ENCODE data around the gene PRRX2.
"Not testable (repeated sequence)": the region's sequence is repeated elsewhere in the genome, so short reads cannot be mapped to it uniquely, and the experiment has no call there.

The PRRX2 gene

DNA sequence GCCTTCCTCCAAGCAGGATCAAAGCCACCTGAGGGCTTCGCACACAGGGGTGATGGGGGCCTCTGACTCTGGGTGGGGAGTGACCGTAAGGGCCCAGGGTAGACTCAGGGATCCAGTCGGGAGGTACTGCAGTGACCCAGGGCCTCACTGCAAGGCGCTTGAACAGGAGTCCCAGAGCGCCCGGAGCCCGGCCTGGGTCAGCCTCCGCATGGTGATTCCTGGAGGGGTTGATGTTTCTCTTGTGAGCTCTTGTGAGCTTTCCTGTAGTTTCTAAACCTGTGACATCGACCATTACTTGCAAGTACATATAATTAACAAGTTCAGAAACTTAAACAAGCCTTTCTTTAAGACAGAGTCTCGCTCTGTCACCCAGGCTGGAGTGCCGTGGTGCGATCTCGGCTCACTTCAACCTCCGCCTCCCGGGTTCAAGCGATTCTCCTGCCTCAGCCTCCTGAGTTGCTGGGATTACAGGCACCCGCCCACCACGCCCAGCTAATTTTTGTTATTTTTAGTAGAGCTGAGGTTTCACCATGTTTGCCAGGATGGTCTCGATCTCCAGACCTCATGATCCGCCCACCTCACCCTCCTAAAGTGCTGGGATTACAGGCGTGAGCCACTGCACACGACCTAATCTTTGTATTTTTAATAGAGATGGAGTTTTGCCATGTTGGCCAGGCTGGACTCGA, 67.6 kb downstream of the PRRX2 start:
- DNase-seq (ENCODE audit: low read depth, low spot score): no peak

DNA sequence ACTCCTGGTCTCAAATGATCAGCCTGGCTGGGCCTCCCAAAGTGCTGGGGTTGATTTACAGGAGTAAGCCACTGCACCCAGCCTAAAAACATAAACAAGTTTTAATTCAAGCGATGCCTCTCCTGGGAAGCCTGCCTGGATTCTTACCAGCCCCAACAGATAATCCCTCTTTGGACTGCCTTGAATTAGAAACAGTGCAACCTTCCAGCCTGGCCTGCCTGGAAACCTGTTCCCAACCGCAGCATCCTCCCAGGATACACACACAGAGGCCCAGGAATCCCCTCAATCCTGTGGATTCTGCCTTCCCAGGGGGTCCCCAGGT, 68.1 kb downstream of the PRRX2 start:
- DNase-seq (ENCODE audit: low read depth, low spot score): no peak

DNA sequence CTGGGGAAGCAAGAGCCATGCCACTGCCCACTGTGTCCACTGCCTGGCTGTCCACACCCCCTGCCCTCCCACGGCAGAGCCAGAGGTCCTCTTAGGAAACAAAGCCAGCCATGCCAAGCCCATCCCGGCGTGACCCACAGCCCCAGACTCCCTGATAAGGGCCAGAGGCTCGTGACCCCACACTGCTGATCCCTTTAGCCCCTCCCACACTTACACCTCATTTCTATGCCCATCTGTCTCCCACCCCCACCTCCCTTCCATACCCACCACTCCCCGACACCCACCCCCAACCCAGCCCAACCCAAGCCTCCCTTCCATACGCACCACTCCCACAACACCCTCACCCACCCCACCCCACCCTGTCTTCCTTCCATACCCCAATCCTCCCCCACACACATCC, 70.1 kb downstream of the PRRX2 start:
- DNase-seq (ENCODE audit: low read depth, low spot score): no peak

DNA sequence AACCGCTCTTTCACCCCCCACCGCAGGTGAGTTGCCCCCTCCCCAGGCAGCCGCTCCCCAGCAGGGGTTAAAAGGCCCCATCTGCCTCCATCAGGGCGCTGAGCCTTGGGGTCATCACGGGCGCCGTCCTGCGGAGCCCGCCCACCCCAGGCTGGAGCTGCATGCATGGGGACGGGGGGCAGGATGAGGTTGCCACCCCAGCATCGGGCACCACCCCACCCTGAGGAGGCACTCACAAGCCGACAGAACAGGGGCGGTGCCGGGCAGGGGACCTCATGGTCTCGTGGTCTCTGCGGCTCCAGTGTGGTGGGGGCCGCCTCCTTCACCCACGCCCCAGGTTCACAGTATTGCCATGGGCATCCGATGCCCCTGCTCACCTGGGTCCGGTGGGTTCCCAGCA, 70.9 kb downstream of the PRRX2 start:
- no peak for DNase-seq (ENCODE audit: low read depth, low spot score)

DNA sequence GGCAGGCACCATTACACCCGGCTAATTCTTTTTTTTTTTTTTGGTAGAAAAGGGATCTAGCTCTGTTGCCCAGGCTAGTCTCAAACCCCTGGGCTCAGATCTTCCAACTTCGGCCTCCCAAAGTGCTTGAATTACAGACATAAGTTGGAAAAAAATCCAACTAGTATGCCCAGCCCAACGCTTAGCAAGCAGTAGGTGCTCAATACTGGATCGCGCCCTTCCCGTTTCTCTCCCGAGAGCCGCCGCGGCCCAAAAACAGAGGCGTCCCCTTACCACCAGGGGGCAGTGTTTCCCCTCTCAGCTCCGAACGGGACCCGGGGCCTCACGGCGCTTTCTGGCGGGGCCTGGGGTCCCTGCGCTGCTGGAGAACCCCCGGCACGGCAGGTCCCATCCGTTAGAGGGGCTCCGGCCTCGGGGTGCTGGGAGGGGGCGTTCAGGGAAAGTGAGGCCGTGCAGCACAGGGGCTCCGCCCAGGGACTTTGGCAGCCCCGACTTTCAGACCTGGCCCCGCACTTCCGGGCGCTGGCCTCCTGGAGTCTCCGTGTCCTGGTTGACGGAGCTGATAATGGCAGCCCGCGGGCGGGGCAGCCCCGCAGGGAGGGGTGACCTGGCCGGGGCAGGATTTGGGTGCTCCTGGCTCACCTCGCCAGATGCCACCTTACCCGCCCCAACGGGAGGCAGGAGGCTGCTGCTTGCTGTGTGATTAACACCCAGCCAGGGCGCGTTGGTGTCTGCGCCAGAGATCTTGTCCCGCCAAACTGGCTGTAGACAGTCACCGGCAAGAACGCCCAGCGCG, 72.2 kb downstream of the PRRX2 start:
- DNase-seq (ENCODE audit: low read depth, low spot score): no peak

DNA sequence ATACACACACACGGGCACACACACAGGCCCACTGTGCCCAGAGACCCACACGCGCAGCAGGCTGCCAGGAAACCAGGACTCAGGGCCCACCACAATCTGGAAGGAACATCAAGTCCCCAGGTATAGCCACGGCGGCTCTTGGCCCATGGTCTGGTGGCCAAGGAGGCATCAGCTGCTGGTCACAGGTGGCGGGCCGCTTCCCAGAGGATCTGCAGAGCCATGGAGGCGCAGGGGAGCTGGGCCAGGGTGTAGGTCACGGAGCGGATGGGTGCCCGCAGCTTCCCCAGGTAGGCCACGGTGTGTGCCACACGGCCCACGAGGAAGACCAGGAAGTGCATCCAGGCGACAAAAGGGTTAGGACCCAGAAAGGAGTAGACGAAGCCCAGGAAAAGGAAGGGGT, 74.0 kb downstream of the PRRX2 start:
- no peak for DNase-seq (ENCODE audit: low read depth, low spot score)

DNA sequence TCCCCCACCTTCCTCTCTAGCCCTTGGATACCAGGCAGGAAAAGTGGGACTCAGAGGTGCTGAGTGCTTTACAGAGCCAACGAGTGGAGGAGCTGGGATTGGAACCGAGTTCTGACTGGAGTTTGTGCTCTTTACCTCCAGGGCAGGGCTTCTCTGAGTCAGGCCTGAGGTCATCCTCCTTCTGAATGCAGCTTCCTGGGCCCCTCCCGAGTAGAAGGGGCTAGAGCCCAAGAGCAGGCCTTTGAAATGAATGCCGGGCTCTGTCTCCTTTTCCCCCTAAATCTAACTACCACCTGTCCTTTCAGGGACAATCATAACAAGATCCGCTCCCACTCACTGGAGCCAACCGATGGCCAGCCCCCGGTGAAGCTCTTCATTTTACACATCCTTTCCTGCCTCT, 74.7 kb downstream of the PRRX2 start:
- no peak for DNase-seq (ENCODE audit: low read depth, low spot score)

DNA sequence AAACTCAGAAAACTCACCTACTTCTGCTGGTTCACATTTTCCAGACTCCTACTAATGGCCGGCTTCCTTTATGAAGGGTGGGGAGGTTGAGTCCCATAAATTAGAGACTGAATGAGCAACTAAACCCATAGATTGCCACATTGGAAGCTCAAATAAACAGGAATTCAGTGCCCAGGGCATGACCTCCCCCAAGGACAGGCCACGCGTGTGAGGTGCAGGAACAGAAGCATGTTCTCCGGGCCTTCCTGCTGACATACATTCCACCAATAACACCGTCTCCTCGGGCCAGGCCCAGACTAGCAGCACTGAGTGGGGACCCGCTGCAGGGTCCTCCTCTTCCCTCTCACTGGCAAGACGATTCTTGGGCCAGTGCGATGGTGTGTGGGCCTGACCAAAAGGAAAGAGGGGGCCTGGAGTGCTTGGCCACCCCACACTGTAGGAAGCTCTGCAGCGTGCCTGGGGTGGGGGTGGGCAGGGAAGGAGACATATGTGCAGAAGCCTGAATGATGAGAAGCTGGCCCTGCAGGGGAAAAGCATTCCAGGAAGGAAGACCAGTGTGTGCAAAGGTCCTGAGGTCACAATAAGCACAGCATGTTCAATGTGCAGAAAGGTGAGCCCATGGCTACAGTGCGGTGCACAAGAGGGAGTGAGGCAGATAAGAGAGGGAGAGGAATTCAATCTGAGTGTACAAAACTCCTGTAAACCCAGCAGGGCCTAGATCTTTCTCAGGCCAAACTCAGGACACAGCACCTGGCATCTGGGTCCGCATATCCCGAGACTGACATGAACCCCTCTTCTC, 75.4 kb downstream of the PRRX2 start:
- DNase-seq (ENCODE audit: low read depth, low spot score): no peak

DNA sequence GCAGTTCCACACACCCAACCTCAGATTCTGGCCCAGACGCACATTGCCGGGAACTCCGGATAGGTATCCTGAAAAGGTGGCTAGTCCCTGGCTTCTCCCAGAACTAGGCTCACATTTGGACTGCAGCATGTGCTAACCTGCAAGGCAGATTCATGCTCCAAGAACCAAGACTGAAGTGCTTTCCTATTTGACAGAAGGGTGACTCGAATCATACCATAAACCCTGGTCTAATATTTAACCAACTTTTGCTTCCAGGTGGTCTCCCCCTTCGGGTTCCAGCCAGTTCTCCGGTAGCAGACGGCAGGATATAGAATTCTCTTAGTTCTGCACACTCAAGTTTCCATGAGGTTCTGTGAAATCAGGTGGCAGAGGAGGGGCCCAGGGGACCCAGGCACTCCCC, 79.8 kb downstream of the PRRX2 start:
- no peak for DNase-seq (ENCODE audit: low read depth, low spot score)

DNA sequence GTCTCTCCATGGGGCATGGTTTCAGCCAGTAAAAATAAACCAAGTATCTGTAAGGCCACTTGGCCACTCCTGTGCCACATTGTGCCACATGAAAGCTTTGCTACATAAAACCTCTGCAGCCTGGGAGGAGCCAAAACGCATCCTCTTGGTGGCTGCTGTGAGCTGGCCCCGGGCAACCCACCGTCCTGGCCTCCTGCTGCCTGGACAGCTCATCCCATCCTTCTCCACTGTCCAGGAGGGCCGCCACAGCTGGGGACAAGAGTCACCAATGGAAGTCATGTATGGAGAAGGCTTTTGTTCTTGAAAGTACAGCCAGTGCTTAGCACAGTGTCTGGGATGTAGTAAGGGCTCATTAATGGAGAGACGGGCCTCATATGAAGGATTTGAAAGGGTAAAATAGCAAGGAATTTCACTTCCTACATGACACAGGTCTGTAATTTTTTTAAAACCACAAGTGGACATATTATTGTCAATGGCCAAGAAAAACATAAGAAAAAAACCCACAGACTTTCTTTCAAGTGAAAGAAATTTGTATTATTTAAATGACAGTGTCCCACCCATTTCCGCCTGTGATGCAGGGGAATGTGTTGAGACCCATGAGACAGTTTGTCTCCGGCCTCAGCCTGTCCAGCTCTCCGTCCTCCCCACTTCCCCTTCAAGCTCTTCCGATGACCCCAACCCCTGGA, 80.8 kb downstream of the PRRX2 start:
- DNase-seq (ENCODE audit: low read depth, low spot score): no peak

DNA sequence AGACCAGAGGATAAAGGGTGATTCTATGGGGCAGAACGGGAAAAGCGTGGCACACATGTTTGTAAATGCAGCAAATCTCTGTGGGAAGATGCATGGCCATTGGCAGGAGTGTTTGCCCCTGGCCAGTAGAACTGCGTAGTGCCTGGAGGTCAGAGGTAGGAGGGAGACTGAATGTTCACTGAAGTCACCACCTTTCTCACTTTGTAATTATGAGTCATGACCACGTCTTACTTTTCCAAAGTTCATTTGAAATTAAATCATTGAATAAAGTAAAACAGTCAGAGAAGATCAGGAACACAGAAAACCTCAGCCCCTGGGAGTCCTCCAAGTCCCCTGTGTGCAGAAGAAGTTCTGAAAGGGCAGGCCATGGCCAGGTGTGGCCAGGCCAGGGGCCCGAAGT, 82.8 kb downstream of the PRRX2 start:
- DNase-seq (ENCODE audit: low read depth, low spot score): no peak

DNA sequence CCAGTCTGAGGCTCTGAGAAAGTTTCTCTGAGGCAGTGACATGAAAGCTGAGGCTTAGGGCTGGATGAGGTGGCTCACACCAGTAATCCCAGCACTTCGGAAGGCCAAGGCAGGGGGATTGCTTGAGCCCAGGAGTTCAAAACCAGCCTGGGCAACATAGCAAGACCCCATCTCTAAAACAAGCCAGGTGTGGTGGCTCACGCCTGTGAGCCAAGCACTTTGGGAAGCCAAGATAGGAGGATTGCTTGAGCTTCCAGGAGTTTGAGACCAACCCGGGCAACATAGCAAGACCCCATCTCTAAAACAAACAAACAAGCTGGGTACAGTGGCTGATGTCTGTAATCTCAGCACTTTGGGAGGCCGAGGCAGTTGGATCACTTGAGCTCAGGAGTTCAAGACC, 83.6 kb downstream of the PRRX2 start:
- DNase-seq (ENCODE audit: low read depth, low spot score): not testable (repeated sequence)

DNA sequence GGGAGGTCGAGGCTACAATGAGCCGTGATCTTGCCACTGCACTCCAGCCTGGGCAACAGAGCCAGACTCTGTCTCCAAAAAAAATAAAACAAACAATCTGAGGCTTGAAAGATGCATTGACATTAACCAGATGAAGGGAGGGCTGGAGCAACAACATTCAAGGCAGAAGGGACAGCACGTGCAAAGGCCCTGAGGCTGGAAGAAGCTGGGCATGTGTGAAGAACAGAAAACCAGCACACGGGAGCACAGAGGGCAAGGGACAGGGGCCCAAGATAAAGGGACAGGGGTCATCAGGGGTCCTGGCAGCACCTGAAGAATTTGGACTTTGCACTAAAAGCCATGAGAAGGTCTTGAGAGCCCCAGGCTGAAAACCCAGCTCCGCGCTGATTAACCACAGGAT, 84.1 kb downstream of the PRRX2 start:
- DNase-seq (ENCODE audit: low read depth, low spot score): no peak

DNA sequence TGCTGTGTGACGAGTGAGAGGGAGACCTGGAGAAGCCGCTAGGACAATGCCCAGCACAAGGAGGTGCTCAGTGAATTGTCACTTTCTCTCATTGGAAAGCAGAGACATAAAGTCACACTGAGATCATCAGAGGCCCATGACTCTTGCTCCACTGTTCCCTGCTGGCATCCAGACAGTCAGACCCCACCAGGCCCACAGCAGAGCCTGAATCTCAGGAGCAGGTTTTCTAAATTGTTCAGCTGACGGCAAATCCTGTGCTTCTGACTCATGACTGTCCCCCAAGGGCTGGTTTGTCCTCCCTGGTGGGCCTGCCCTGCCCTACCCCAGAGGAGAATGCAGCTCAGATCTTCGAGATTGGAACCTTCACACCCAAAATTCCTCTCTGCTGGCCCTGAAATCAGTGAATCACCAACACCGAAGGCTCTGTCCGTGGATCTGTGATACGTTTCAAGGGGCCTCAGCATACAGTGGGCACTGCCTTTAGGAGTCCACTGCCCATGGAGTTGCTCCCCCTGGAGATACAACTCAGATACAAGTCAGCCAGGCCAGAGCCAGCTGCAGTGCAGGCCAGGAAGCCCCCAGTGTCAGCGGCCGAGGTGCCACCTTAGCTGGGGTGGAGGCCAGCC, 84.7 kb downstream of the PRRX2 start:
- no peak for DNase-seq (ENCODE audit: low read depth, low spot score)

DNA sequence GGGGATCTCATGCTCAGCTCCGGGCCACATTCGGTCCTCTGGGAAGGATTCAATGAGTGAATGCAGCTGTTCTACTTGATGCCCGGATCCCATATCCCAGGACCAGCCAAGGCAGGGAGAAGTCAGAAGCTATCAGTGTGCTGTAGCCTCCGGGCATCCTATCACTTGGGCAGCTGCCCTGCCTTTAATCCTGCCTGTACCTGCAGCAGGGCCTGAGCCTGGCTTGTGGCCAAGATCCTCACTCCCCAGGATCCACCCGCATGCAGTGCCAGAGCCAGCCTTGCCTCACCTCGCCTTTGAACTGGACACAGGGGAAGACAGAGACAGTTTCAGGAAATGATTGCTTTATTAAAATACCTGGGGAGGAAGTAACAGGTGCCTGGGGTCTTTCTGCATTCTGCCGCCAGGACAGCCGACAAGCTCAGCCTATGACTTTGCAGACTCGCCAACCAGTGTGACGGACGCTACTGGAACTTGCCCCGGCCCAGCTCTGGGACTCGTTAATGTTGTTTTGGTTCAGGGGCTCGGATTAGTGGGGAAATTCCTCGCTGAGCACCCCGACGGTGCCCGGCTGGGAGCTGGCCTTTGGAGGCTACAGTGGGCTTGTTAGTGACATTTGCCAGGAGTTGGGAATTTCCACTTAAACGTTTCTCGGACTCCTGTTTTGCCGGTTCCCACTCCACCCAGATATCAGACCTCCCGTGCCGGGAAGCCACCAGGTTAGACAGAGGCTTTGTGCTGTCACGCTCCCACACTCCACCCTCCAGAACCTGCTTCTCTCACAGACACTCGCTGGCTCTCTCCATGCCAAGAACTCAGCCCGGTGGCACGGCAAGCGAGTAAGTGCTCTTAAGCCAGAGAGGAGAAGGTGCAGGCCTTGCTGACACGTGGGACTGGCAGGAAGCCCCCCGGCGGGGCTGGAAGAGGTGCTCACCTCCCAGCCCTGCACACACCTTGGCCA, 86.7 kb downstream of the PRRX2 start:
- DNase-seq (ENCODE audit: low read depth, low spot score): no peak

DNA sequence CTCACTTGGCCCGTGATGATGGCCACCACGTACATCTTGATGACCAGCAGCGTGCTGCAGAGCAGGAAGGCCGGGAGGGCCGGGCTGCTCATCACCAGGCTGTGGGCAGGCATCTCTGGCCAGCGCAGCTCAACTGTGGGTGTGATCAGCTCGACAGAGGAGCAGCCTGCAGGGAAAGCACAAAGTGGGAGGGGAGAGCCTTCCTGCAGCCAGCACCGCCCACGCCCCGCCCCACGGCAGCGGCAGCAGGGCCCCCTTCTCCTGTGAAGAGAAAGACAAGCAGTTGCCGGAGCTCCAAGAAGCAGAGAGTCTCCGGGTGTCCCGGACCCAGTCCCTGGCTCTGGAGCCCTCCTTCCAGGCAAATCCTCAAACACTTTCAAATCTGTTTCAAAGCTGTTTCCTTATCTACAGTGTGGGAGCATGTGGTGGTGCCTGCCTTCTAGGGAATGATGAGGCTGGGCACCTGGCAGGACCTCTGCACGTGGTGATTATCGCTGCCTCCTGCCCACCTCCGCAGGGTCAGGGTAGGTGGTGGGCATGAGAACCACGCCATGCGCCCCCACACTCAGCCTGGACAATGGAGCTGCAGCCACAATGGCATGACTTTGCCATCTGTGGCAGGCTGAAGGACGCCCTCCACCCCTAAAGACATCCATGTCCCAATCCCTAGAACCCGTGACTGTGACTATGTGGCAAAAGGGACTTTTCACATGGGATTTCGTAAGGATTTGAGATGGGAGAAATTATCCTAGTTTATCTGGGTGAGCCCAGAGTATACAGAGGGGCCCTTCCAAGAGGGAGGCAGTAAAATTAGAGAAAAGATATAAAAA, 87.7 kb downstream of the PRRX2 start, which contains the start of gene PTGES:
Gene PTGES (minus strand): TSS at position 143 of the 830 bp plus-strand sequence. CDS start 30 bp downstream, at position 113.
- DNase-seq (ENCODE audit: low read depth, low spot score): no peak

DNA sequence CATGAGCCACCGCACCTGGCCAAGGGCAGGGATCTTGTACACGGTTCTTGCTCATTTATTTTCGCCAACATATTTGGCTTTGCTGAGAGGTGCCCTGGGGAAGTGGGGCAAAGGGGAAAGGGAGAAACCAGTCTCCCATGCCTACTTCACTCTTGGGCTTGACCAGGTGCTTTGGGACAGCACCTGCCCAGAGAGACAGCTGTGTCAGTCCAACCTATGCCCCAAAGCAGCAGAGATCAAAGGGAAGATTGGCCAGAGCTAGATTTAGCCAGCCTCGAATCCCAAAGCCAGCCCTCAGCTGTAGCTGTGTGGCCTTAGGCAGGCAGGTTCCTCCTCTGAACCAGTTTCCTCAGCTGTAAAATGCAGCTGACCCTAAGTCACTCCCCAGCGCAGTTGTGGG, 89.7 kb downstream of the PRRX2 start:
- DNase-seq (ENCODE audit: low read depth, low spot score): no peak

DNA sequence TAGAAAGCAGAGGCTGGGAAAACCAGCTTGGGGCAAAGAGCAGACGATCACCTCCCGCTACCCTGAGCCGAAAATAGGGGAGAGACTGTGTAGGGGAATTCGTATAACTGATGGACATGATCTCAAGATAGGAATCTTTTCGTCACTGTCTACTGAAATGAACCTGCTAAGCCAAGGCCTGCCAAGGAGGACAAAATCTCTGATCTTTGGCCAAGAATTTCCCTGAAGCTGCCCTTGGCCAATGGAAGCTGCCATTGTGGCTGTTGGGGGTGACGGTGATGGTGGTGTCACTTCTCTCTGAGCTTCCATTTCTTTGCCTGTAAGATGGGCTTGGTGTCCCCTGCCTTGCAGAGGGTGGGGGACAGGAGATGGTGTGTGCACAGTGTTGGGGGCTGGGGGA, 90.7 kb downstream of the PRRX2 start:
- no peak for DNase-seq (ENCODE audit: low read depth, low spot score)

DNA sequence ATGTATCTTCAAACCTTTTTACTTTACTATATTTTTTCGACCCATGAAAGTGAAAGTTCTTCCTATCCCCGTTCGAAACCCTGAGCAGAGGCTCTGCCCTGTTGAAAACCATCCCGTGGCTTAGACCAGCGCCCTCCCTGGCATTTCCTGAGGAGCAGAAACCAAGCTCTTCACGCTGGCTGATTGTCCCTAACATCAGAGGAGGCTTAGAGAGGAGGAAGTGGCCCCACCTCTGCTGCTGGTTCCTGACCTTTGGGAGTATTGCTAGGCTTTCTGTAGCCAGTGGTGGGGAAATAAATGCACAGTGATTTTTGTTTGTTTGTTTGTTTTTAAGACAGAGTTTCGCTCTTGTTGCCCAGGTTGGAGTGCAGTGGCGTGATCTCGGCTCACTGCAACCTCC, 91.6 kb downstream of the PRRX2 start:
- no peak for DNase-seq (ENCODE audit: low read depth, low spot score)

DNA sequence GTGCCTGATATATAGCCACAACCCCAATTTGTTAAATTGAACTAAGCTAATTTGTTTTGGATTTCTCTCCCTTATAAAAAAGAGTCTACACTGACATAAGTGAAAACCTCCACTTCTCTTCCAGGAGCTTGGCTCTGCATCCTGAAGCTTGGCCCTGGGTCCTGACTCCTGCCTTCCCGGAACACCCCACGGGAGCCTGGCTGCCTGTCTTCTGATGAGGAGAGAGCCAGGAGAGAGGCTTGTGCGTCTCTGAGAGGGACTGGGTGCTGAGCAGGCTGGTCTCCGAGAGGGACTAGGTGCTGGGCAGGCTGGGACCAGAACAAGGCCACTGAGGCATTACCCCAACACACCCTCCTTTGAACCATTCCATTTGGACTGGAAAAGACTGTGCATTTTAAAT, 93.9 kb downstream of the PRRX2 start:
- DNase-seq (ENCODE audit: low read depth, low spot score): no peak

Measured in smooth muscle cell of the brain vasculature (primary cell).